Left forelimb (tissue), 1 donor: ENCODE measurements around the gene F7.

Experiments used
- DNase-seq: peaks from one replicate; pipeline ENCODE4 v3.0.0-alpha.2; 2018; ENCODE audit warnings: low spot score

Gene F7

GRCh38 chr13:113138792-113139551 lies 33.4 kb downstream of the F7 start:
- DNase-seq, result peak; percentile 48

GRCh38 chr13:113139577-113139976 lies 34.0 kb downstream of the F7 start:
- no peak for DNase-seq

- DNase-seq, result peak; percentile 57
These were observed 35.3 kb downstream of the F7 start for GRCh38 chr13:113140677-113141600.

- peak; percentile 59 for DNase-seq
These were observed 36.0 kb downstream of the F7 start for GRCh38 chr13:113141601-113141970.

- peak; percentile 41 for DNase-seq
These were observed 37.3 kb downstream of the F7 start for GRCh38 chr13:113142876-113143275.

GRCh38 chr13:113143466-113144254 lies 38.1 kb downstream of the F7 start:
- peak; percentile 55 for DNase-seq

- peak; percentile 15 for DNase-seq
These were observed 38.7 kb downstream of the F7 start for GRCh38 chr13:113144255-113144629.

GRCh38 chr13:113145496-113145895 lies 39.9 kb downstream of the F7 start:
- no peak for DNase-seq

GRCh38 chr13:113145911-113146598 lies 40.5 kb downstream of the F7 start:
- DNase-seq, result no peak

GRCh38 chr13:113146750-113147149 lies 41.2 kb downstream of the F7 start:
- DNase-seq, result no peak

GRCh38 chr13:113147206-113147605 lies 41.6 kb downstream of the F7 start:
- peak; percentile 12 for DNase-seq

- DNase-seq, result peak; percentile 42
These were observed 42.8 kb downstream of the F7 start for GRCh38 chr13:113148407-113148806.

- DNase-seq, result no peak
These were observed 43.4 kb downstream of the F7 start for GRCh38 chr13:113148940-113149503.

GRCh38 chr13:113149711-113150549 lies 44.3 kb downstream of the F7 start:
- DNase-seq, result no peak

GRCh38 chr13:113150550-113151365 lies 45.2 kb downstream of the F7 start:
- no peak for DNase-seq

GRCh38 chr13:113151745-113152690 lies 46.4 kb downstream of the F7 start:
- peak; percentile 65 for DNase-seq

GRCh38 chr13:113152691-113152983 lies 47.0 kb downstream of the F7 start:
- DNase-seq, result peak; percentile 59

GRCh38 chr13:113152984-113153809 lies 47.6 kb downstream of the F7 start:
- peak; percentile 72 for DNase-seq
